HG03066 (cell line): ENCODE data around the gene SH2D1B.

ENCODE experiments used
- ATAC-seq: cut with Tn5 transposase; IDR thresholded peaks from one replicate; pipeline ENCODE4 v1.9.1; 2021; ENCODE audit warnings: low read depth; ENCODE audit not compliant: unreplicated experiment

The SH2D1B gene

DNA sequence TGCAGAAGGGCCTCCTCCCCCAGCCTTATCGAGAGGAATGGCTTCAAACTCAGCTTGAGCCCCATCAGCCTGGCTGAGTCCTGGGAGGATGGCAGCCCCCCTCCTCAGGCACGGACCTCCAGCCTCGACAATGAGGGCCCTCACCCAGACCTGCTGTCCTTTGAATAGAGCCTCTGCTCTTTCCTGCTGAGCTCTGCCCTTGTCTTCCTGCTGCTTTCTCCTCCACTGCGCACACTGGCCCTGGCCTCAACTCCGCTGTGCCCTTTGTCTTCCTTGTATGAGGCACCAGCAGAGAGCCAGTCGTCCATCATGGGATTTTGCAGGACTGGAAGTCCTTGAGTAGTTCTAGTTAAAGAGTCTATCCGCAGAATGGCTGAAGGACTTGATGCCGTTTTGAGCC, 28.4 kb downstream of the SH2D1B start:
- ATAC-seq: no peak

DNA sequence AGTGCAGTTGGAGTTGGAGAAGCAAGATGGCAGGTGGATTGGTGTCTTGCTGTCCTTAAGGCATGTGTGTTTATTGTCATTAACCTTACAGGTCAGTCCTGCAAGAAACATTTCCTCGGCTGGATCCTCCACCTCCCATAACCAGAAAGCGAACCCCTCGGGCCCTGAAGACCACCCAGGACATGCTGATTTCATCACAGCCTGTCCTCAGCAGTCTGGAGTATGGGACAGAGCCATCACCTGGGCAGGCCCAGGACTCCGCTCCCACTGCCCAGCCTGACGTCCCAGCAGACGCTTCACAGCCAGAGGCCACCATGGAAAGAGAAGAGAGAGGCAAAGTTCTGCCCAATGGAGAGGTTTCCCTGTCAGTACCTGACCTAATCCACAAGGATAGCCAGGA, 28.8 kb downstream of the SH2D1B start:
- no peak for ATAC-seq

DNA sequence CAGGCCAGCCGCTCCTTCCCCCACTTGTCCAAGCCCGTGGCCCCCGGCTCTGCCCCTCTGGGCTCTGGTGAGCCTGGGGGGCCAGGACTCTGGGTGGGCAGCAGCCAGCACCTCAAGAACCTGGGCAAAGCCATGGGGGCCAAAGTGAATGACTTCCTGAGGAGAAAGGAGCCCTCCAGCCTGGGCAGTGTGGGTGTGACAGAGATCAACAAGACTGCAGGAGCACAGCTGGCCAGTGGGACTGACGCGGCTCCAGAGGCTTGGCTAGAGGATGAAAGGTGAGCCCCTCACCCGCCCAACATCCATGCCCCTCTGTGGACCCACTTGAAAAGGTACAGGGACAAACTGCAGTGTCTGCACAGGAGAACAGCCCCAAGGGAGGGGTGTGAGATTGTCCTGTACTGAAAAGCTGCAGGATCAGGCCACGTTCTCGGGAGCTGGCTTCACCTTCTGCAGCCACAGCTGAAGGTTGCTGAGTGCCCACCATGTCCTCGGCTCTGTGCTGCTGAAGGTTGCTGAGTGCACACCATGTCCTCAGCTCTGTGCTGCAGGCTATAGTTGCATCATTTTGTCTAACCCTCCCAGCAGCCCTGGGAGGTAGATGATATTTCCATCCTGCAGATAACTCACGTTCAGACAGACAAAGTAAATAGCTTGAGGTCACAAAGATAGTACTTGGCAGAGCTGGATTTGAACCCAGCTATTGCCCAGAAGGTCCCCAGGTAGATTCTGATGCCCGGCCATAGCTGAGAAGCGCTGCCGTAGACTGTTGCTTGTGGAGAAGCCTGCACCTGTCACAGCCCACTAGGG, 29.8 kb downstream of the SH2D1B start:
- no peak for ATAC-seq

DNA sequence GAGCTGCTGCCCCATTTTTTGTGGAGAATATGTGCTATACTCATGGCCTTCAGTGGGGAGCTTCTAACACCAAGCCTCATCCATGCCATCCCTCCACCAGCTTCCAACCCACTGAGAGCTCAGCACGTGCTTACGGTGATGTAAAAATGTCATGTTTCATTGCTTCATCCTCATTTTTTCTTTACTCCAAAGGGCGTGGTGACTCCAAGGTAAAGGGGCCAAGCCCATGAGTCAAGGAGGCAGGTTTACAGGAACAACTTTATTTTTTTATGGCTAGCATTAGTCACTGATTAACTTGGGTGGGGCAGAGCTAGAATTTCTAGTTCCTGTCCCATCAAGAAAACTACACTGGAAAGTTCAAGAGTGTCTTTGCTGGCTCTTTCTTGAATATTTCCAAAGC, 30.6 kb downstream of the SH2D1B start, which contains the start of gene C1orf226:
TSS of gene C1orf226 (plus strand) at position 346 of the 400 bp plus-strand sequence. CDS start 174 bp downstream, outside the sequence.
- no peak for ATAC-seq

DNA sequence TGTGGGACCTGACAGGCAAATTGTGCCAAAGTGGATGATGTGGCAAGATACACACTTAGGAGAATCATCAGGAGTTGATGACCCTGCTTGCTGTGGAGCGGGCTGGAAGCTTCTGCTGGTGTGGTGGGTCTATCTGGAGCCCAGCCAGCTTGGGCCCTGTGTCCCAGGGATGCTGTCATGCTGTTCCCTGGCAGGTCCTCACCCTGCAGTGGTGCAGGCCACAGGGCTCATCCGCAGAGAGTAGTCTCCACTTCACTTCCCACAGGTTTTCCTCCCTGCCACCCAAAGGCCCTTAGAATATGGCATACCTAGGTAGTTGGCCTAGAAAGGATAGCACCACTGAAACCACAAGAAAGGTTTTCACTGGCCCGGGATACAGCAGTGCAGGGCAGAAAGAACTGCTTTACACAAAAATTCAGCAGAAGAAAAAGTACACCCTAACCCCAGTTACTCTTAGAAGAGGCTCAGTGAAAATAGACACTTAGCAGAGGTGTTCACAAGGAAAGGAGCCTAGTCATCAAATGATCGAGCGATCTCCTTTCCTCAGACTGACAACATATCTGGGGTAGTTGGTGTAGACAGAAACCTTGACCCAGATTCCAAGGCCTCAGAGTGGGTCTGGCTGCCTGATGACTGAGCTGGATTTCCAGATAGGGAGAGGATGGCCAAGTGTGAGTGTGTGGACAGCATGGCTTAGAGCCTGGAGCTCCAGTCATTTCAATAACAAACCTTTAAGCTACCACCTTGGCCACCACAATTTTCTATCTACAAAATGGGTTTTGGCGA, 31.7 kb downstream of the SH2D1B start:
- ATAC-seq: no peak

DNA sequence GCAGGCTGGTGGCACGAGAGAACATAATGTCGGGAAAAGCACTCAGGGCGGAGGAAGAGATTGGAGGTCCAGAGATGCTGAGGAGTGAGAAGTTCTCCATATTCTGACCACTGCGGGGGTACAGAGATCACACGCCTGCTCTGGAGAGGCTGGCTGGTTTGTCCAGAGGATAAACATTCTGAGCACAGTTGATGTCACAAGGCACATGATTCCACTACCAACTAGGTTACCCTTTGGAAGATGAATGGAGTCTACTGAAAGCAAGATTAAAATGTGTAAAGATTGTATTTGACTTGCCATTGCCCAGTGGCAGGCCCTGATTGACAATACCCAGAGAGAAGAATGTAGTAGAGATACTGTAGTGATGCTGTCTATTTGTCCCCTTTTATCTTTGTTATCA, 35.2 kb downstream of the SH2D1B start, which contains the start of gene SPATA46:
TSS of gene SPATA46 (minus strand) at position 164 of the 400 bp plus-strand sequence. CDS start at position 100, 64 bp downstream.
- ATAC-seq: no peak

DNA sequence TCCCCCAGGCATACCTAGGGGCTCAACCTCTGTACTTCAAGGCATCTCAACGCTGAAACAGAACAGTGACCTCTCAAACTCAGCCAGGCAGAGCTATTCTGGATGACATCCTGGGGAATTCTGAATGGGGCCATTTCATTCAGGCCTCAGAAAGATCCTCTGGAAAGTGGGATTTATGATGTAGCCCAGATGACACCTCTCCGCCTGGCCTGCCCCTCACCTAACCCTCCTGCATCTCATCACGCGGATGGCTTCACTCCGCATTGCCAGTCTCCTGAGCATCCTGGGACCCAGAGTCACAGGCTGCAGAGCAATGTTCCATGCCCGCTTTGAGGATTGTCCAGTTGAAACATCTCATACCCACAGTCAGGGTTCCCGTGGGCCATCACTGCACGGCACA, 36.5 kb downstream of the SH2D1B start:
- ATAC-seq: no peak

DNA sequence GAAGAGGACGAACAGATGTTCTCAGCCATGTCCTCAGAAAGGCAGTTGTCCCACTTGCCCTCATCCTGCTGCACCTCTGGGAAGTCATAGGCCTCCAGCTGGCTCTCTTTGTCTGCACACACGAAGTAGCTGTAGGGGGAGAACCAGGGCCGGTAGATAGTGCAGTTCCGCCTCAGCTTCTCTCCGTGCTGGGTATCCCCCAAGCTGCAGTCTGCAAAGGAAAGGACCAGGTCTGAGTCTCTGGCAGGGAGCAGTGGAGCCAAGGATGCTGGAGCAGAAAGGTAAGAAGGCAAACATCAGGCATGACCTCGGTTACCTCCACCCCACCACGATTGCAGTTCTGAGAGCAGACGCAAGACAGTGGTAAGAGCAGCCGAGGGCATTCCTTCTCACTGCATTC, 37.5 kb downstream of the SH2D1B start:
- ATAC-seq: no peak

DNA sequence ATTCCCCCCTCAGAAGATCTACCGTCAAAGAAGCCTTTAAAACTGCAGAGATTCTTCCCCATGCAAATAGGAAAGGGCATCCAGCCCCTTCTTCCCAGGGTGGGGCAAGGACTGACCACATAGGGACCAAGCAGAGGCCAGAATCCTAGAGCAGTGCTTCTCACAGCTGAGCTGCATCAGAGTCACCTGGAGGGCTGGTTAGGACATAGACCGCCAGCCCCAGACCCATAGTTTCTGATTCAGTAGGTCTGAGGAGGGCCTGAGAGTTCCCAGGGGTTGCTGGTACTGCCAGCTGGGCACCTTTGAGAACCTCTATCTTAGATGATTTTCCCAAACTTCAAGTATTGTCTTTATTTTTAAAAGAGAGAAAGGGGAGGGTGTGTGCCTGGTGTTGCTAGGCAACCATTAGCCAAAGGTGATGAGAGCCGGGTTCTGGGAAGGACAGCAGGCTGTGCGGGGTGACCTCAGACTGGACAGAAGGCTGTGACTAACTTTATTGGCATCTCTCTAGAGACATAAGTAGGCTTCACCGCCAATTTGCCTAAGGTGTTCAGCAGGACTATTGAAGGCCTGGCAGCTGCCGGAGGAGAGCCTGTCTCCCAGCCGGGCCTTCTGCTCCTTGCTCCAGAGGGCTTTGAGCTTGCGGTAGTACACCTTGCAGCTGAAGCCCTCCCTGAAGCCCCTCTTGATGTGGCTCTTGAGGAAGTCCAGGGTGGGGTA, 38.2 kb downstream of the SH2D1B start:
- no peak for ATAC-seq

DNA sequence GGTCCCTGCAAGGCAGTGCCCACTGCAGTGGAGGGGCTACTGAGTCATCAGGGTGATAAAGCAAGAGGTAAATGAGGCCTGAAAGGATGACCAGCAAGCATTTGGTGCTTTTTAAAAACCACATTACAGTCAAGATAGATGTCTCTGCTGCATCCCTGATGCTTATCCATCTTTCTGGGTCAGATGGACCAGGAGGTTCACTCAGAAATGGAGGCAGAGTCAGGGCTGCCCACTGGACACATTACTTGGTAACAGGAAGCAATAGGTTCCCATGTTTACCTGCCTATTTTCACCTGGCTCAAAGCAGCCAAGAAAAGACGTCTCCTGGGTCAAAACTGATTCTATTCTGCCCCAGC, 38.9 kb downstream of the SH2D1B start:
- no peak for ATAC-seq

DNA sequence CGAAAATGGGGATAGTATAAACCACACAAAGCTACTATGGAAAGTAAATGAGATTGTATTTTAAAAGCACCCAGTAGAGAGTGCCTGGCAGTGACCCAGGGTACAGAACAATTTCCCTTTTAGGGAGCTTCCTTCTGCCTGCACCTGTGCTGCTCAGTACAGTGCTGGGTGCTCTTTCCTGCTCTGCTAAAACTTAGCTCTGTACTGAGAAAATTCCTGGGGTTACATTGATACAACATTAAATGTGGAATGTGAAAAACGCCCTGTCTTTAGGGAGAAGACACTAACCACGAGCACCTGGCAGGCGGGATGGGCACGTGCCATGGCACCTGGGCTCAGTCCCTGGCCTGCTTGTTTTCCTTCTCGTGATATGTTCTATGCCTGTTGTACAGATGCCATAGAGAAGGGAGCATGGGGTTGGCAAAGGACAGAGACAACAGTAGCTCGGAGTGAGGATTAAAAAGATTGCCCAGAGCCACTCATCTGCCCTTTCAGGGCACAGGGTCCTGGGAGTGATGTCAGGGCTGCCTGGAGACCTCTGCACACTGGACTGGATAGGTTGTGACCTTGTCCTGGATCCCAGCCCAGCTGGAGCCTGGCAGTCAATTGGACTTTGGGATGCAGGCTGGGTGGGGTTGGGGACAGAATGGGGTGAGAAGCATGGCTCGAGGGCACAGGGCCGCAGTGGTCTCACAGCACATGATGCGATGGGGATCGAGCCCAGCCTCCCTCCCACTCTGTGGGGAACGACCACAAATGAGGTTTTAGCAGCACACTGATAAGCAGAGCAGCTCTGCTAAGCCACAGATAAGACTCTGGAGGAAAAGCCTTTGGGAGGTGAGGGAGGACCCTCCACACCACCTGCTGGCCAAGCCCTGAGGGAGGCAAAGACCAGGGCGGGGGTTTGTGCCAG, 39.5 kb downstream of the SH2D1B start:
- no peak for ATAC-seq

DNA sequence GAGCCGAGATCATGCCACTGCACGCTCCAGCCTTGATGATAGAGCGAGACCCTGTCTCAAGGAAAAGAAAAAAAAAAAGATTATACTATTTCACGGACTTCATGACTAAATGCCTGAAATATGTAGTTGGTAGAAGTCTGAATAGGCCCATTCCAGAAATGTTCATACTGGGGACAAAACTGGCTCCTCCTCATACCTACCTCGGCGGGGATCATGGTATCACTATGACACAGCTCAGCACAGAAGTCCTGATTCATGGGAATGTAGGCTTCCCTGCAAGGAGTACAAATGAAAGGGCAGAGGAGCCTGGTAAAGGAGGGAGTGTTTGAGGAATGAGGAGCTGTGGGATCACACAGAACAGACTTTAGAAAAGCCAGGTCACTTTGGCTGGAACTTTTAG, 40.3 kb downstream of the SH2D1B start:
- ATAC-seq: no peak

DNA sequence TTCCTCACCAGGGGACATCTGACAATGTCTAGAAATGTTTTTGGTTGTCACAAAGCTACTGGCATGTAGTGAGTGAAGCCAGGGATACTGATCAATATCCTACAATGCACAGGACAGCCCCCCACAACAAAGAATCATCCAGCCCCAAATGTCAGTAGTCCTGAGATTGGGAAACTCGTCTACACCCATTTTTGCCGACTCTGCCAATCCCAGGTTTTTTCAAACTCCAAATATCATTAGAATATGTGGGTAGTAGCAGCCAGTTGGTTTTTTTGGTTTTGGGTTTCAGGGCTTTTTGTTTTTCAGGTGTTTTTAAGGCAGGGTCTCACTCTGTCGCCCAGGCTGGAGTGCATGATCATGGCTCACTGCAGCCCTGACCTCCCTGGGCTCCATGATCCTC, 41.2 kb downstream of the SH2D1B start:
- ATAC-seq: no peak

DNA sequence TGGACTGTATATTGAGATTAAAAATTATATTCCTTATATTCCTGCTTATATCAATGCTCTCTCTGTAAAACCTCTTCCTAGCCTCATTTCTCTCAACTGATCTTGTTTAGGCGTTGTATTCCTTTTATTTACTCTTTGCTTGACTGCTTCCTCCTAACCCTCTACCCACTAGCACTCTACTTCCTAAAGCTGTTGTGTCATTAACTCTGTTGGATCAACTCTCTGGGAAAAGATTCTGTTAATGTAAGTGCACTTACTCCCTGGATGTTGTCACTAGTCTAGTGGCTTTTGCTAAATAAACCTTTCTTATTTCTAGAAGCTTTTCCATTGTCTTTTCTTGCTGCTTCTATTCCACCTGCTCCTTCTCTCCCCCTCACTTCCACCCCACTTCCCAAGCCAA, 41.8 kb downstream of the SH2D1B start:
- ATAC-seq: no peak

DNA sequence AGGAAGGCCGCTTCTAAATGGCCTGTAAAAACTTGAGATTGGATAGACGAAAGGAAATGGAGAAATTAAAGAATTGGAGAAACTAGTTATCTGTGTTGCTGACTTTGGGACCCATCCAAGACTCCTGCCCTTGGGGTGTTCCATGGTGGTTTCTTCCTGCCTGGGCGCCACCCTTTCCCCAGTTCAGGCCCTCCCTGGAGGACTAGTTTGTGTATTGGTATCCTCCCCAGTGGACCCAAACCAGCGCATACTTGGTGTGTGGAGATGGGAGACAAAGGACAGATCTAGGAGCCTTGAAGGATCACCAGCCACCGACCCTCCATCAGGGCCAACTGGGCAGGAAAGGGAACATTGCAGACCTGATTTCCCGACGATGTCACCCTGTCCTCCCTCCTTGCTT, 42.4 kb downstream of the SH2D1B start:
- ATAC-seq: no peak

DNA sequence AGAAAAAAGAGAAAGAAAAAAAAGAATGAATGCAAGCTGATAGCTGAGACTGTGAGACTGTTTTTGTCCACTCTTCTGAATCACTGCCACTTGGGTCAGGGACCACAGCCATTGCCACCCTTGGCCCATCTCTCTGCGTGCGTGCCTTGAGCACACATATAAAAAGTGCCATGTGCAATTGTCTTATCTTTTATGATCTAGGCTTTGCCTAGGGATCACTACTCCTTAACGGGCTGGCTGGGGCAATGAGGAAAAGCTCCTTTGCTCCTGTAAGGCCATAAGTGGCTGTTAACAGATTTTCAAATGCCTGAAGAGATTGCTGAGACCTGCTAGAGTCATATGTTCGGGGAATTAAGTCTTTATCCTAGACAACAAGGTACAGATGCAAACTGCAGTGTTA, 43.5 kb downstream of the SH2D1B start:
- ATAC-seq: no peak

DNA sequence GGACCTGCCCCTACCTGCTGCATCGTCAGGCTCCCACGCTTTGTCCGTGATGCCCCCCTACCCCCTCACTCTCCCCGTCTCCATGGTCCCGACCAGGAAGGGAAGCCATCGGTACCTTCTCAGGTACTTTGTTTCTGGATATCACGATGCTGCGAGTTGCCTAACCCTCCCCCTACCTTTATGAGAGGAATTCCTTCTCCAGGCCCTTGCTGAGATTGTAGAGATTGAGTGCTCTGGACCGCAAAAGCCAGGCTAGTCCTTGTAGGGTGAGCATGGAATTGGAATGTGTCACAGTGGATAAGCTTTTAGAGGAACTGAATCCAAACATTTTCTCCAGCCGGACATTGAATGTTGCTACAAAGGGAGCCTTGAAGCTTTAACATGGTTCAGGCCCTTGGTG, 44.2 kb downstream of the SH2D1B start:
- no peak for ATAC-seq

DNA sequence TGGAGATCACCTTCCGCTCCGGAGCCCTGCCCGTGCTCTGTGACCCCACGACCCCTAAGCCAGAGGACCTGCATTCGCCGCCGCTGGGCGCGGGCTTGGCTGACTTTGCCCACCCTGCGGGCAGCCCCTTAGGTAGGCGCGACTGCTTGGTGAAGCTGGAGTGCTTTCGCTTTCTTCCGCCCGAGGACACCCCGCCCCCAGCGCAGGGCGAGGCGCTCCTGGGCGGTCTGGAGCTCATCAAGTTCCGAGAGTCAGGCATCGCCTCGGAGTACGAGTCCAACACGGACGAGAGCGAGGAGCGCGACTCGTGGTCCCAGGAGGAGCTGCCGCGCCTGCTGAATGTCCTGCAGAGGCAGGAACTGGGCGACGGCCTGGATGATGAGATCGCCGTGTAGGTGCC, 44.9 kb downstream of the SH2D1B start:
- no peak for ATAC-seq

DNA sequence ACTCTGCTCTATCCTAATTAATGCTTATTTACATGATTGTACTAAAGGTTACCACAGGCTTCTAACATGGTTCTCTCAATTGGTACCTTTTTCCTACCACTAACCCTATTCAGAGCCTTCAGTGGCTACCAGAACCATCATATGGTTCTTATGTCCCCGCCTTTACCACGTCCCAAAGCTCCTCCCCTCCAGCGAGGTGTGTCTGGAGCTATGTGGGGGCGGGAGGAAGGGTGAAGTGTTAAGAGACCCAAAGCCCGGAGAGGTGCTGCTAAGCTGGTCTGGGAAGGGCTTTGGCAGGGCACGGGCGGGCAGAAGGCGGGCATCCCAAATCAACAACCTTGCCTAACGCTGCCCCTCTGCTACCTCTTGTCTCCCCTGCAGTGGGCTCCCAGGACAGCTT, 45.3 kb downstream of the SH2D1B start:
- ATAC-seq: no peak

DNA sequence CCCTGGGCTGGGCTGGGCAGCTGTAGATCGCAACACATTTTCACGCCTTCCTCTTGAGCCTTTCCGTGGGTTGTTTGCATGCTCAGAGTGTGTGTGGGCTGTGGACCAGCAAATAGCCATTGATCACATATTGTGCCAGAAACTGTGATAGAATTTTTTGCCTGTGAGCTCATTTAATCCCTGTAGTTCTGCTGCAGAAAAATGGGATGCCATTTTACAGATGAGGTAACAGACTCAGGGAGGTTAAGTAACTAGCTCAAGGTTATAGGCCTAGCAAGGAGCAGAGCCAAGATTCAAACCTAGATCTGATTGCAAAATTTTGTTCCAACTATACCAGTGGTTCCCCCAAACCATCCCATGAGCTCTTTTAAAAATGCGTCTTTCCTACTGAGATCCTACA, 45.8 kb downstream of the SH2D1B start:
- no peak for ATAC-seq
